ENCODE measurements around the gene ITSN1. TPM values are rescaled to one million over a fixed set of nuclear protein-coding genes. Genes with fewer than 3 reads are reported as not detected.
"Not testable (repeated sequence)": the region's sequence is repeated elsewhere in the genome, so short reads cannot be mapped to it uniquely, and the experiment has no call there.

The ITSN1 gene
- total RNA-seq, 1 donor from 2014 or later: 68.2 TPM

DNA sequence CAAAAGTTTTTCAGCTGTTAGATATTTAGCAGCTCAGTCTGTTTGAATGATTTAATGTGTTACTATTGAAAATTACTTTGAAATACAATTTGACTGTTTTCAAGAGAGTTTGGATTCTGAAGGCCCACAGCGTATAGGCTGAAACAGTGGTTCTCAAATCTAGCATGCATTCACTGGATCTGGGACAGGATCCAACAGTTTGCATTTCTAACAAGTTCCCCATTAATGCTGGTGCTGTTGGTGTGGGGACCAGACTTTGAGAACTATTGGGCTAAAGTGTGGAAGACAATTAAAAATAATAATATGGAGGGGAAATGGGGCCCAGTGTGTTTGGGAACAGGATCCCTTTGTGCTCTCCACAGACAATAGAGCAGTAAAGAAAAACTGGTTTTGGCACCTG lies 31.9 kb downstream of the ITSN1 start:
- Mint-ChIP-seq H3K27ac (ENCODE audit: unreplicated experiment) (peak overlapping the region; percentile 92), H3K9me3 (ENCODE audit: unreplicated experiment) (no peaks in the 10 kb centered on the region), H3K36me3 (ENCODE audit: low read depth, unreplicated experiment) (peaks cover 2% of the 10 kb centered on the region), H3K27me3 (ENCODE audit: unreplicated experiment) (no peaks in the 10 kb centered on the region), H3K4me3 (ENCODE audit: unreplicated experiment) (no peak overlapping the region), H3K4me1 (ENCODE audit: unreplicated experiment) (peaks cover 12% of the 10 kb centered on the region)
- TF ChIP-seq, protein P1, sequence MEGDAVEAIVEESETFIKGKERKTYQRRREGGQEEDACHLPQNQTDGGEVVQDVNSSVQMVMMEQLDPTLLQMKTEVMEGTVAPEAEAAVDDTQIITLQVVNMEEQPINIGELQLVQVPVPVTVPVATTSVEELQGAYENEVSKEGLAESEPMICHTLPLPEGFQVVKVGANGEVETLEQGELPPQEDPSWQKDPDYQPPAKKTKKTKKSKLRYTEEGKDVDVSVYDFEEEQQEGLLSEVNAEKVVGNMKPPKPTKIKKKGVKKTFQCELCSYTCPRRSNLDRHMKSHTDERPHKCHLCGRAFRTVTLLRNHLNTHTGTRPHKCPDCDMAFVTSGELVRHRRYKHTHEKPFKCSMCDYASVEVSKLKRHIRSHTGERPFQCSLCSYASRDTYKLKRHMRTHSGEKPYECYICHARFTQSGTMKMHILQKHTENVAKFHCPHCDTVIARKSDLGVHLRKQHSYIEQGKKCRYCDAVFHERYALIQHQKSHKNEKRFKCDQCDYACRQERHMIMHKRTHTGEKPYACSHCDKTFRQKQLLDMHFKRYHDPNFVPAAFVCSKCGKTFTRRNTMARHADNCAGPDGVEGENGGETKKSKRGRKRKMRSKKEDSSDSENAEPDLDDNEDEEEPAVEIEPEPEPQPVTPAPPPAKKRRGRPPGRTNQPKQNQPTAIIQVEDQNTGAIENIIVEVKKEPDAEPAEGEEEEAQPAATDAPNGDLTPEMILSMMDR (IDR thresholded peaks at IDR 0.05; ENCODE audit: unreplicated experiment): no peak
- DNase-seq (ENCODE audit: low spot score): no peak

DNA sequence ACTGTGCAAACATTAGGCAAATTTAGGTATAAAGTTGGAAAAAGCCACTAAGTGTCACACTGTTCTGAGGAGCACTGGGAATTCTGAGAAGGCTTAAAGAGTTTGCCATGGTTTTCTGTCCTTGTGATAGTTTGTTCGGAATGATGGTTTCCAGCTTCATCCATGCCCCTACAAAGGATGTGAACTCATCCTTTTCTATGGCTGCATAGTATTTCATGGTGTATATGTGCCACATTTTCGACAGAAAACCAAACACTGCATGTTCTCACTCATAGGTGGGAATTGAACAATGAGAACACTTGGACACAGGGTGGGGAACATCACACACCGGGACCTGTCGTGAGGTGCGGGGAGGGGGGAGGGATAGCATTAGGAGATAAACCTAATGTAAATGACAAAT lies 34.4 kb downstream of the ITSN1 start:
- H3K4me3 Mint-ChIP-seq (ENCODE audit: unreplicated experiment); H3K27me3 Mint-ChIP-seq (ENCODE audit: unreplicated experiment); H3K27ac Mint-ChIP-seq (ENCODE audit: unreplicated experiment); H3K9me3 Mint-ChIP-seq (ENCODE audit: unreplicated experiment); DNase-seq (ENCODE audit: low spot score); H3K36me3 Mint-ChIP-seq (ENCODE audit: low read depth, unreplicated experiment): not testable (repeated sequence)
- peaks cover 14% of the 10 kb centered on the region for H3K4me1 Mint-ChIP-seq (ENCODE audit: unreplicated experiment)

DNA sequence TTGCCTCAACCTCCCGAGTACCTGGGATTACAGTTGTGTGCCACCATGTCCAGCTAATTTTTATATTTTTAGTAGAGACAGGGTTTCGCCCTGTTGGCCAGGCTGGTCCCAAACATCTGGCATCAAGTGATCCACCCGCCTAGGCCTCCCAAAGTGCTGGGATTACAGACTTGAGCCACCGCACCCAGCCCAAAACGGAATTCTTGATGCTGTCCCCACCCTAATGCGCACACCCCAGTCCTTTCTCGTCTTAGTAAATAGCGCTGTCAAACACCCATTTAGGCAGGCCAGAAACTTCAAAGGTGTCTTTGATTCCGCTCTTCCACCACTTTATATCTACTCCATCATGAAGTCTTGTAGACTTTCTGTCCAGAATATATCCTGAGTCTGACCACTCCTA lies 35.1 kb downstream of the ITSN1 start:
- TF ChIP-seq, protein P1 (IDR thresholded peaks at IDR 0.05; ENCODE audit: unreplicated experiment): no peak
- DNase-seq (ENCODE audit: low spot score): no peak
- Mint-ChIP-seq H3K27ac (ENCODE audit: unreplicated experiment) (no peak overlapping the region), H3K36me3 (ENCODE audit: low read depth, unreplicated experiment) (peaks cover under 1% of the 10 kb centered on the region), H3K4me3 (ENCODE audit: unreplicated experiment) (no peak overlapping the region), H3K27me3 (ENCODE audit: unreplicated experiment) (no peaks in the 10 kb centered on the region), H3K9me3 (ENCODE audit: unreplicated experiment) (no peaks in the 10 kb centered on the region), H3K4me1 (ENCODE audit: unreplicated experiment) (peaks cover 14% of the 10 kb centered on the region)

DNA sequence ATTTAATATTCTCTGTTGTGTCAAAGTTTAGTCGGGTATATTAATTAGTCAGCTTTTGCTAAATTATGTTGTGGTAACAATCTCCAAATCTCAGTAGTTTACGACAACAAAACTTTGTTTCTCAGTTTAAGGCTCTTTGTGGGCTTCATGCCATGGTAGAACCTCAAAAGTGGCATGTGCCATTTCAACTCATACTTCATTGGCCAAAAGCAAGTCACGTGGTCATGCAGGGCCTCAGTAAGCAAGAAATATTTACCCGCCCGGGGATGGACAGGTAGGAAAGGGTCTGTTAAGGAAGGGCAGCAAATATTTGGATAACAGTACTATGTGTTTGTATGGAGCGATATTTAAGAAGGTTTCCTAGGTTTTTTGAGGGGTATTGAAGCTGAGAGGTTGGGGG lies 38.6 kb downstream of the ITSN1 start:
- no peak for DNase-seq (ENCODE audit: low spot score)
- TF ChIP-seq, protein P1 (IDR thresholded peaks at IDR 0.05; ENCODE audit: unreplicated experiment): no peak
- H3K27me3 Mint-ChIP-seq (ENCODE audit: unreplicated experiment): no peaks in the 10 kb centered on the region
- H3K4me1 Mint-ChIP-seq (ENCODE audit: unreplicated experiment): peaks cover 26% of the 10 kb centered on the region
- no peak overlapping the region for H3K27ac Mint-ChIP-seq (ENCODE audit: unreplicated experiment)
- H3K4me3 Mint-ChIP-seq (ENCODE audit: unreplicated experiment): peak overlapping the region; percentile 62
- no peaks in the 10 kb centered on the region for H3K36me3 Mint-ChIP-seq (ENCODE audit: low read depth, unreplicated experiment)
- no peaks in the 10 kb centered on the region for H3K9me3 Mint-ChIP-seq (ENCODE audit: unreplicated experiment)

DNA sequence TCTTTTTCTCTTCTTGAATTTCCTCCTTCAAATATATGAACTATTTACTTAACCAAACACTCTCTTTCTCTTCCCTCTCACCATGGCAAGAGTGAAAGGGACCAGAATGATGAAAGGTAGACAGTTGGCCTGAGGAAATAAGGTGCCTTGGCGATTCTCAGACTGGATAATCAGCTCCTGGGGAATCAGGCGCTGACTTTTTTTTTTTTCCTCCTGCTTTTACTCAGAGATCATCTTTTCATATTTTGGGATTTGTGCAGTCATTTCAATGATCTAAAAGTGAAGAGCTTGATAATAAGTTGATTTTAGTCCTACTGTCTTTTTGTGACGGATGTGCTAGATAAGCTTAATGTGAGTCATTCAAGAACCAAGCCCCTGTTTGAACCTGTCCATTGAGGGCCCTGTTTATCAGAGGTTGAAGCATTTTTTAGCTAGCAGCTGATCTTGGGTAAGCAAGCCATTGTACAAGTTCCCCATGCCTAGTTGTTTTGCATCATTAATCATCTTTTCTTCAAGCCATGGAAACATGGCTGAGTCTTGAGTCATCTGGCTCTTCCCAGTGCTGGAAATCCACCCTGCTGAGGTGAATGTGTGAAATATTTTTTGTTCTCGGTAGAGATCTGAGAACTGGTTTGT lies 40.8 kb downstream of the ITSN1 start:
- H3K9me3 Mint-ChIP-seq (ENCODE audit: unreplicated experiment): no peaks in the 10 kb centered on the region
- no peaks in the 10 kb centered on the region for H3K36me3 Mint-ChIP-seq (ENCODE audit: low read depth, unreplicated experiment)
- H3K4me3 Mint-ChIP-seq (ENCODE audit: unreplicated experiment): no peak overlapping the region
- TF ChIP-seq, protein P1 (IDR thresholded peaks at IDR 0.05; ENCODE audit: unreplicated experiment): no peak
- no peaks in the 10 kb centered on the region for H3K27me3 Mint-ChIP-seq (ENCODE audit: unreplicated experiment)
- peaks cover 27% of the 10 kb centered on the region for H3K4me1 Mint-ChIP-seq (ENCODE audit: unreplicated experiment)
- H3K27ac Mint-ChIP-seq (ENCODE audit: unreplicated experiment): peak overlapping the region; percentile 40
- no peak for DNase-seq (ENCODE audit: low spot score)
